ENCODE data around the gene MB21D2. TPM values are rescaled to one million over a fixed set of nuclear protein-coding genes. Genes with fewer than 3 reads are reported as not detected.
A peak's percentile ranks its signal among the peaks of the same experiment; 100 is the strongest.

MB21D2 gene
- total and polyA plus RNA-seq, 3 experiments from 2014 or later: 0.17 to 1.1 (median 1.1) TPM

- Histone ChIP-seq H3K27ac (ENCODE audit: low read depth, low read length) (no peak overlapping the region), H3K4me3 (ENCODE audit: low read length) (no peak overlapping the region), H3K36me3 (ENCODE audit: insufficient read depth, low read length) (no peaks in the 10 kb centered on the region), H3K27me3 (ENCODE audit: insufficient read depth, low read length, poor library complexity, severe bottlenecking) (no peaks in the 10 kb centered on the region), H3K4me1 (ENCODE audit: insufficient read depth, low read length) (no peaks in the 10 kb centered on the region), H3K9me3 (ENCODE audit: low read length) (no peaks in the 10 kb centered on the region)
- H3K4me1 Mint-ChIP-seq: no peaks in the 10 kb centered on the region
- H3K27me3 Mint-ChIP-seq: peaks cover 4% of the 10 kb centered on the region in 2 donors
- no peak for DNase-seq
- H3K4me3 Mint-ChIP-seq: no peak overlapping the region
- ChIA-PET POLR2A (no interaction called here), CTCF (interaction anchor here (1.5 kb wide), 1 partner anchor 21 kb away, joined by 3 read pairs; no protein-coding TSS in a partner anchor)
- H3K9me3 Mint-ChIP-seq: peaks cover 0 to 3% (median 0%) of the 10 kb centered on the region in 5 donors
- H3K36me3 Mint-ChIP-seq: no peaks in the 10 kb centered on the region
- no peak overlapping the region for H3K27ac Mint-ChIP-seq
Observed at GRCh38 chr3:192819001-192819569, 98.6 kb downstream of the MB21D2 start.

- CTCF ChIA-PET: interaction anchor here (0.7 kb wide), 1 partner anchor 66 kb away, joined by 3 read pairs; no protein-coding TSS in a partner anchor
- H3K9me3 Mint-ChIP-seq: peaks cover 0 to 3% (median 0%) of the 10 kb centered on the region in 5 donors
- Histone ChIP-seq H3K27me3 (ENCODE audit: insufficient read depth, low read length, poor library complexity, severe bottlenecking) (no peaks in the 10 kb centered on the region), H3K36me3 (ENCODE audit: insufficient read depth, low read length) (no peaks in the 10 kb centered on the region), H3K4me3 (ENCODE audit: low read length) (no peak overlapping the region), H3K4me1 (ENCODE audit: insufficient read depth, low read length) (no peaks in the 10 kb centered on the region), H3K9me3 (ENCODE audit: low read length) (no peaks in the 10 kb centered on the region), H3K27ac (ENCODE audit: low read depth, low read length) (no peak overlapping the region)
- peak overlapping the region in 1 of 8 donors; percentile 2 for H3K27ac Mint-ChIP-seq
- POLR2A ChIA-PET: no interaction called here
- no peak overlapping the region for H3K4me3 Mint-ChIP-seq
- peaks cover 4% of the 10 kb centered on the region in 2 donors for H3K27me3 Mint-ChIP-seq
- no peaks in the 10 kb centered on the region for H3K4me1 Mint-ChIP-seq
- H3K36me3 Mint-ChIP-seq: no peaks in the 10 kb centered on the region
- no peak for DNase-seq
Observed at GRCh38 chr3:192818126-192818525, 99.5 kb downstream of the MB21D2 start.

- Histone ChIP-seq H3K27me3 (ENCODE audit: insufficient read depth, low read length, poor library complexity, severe bottlenecking) (no peaks in the 10 kb centered on the region), H3K27ac (ENCODE audit: low read depth, low read length) (no peak overlapping the region), H3K9me3 (ENCODE audit: low read length) (no peaks in the 10 kb centered on the region), H3K4me1 (ENCODE audit: insufficient read depth, low read length) (no peaks in the 10 kb centered on the region), H3K4me3 (ENCODE audit: low read length) (no peak overlapping the region), H3K36me3 (ENCODE audit: insufficient read depth, low read length) (no peaks in the 10 kb centered on the region)
- Mint-ChIP-seq H3K4me1 (no peaks in the 10 kb centered on the region), H3K36me3 (no peaks in the 10 kb centered on the region), H3K27me3 (peaks cover 4% of the 10 kb centered on the region in 2 donors), H3K4me3 (no peak overlapping the region), H3K27ac (peak overlapping the region in 1 of 8 donors; percentile 52), H3K9me3 (peaks cover 0 to 3% (median 0%) of the 10 kb centered on the region in 5 donors)
- no peak for DNase-seq
- ChIA-PET CTCF (interaction anchor here (0.7 to 1.4 kb wide), 2 partner anchors 66 to 1498 kb away, joined by 3 read pairs; no protein-coding TSS in a partner anchor), POLR2A (no interaction called here)
Observed at GRCh38 chr3:192817506-192817905, 100.2 kb downstream of the MB21D2 start.

- Mint-ChIP-seq H3K4me1 (no peaks in the 10 kb centered on the region), H3K36me3 (no peaks in the 10 kb centered on the region), H3K4me3 (no peak overlapping the region), H3K27me3 (peaks cover 4% of the 10 kb centered on the region in 2 donors), H3K9me3 (peaks cover 0 to 3% (median 0%) of the 10 kb centered on the region in 5 donors), H3K27ac (no peak overlapping the region)
- no peaks in the 10 kb centered on the region for H3K4me1 ChIP-seq (ENCODE audit: insufficient read depth, low read length)
- no peaks in the 10 kb centered on the region for H3K27me3 ChIP-seq (ENCODE audit: insufficient read depth, low read length, poor library complexity, severe bottlenecking)
- H3K4me3 ChIP-seq (ENCODE audit: low read length): no peak overlapping the region
- POLR2A ChIA-PET: no interaction called here
- CTCF ChIA-PET: interaction anchor here (0.6 to 1.4 kb wide), 2 partner anchors 1499 to 1587 kb away, joined by 3 read pairs; no protein-coding TSS in a partner anchor
- H3K27ac ChIP-seq (ENCODE audit: low read depth, low read length): no peak overlapping the region
- no peaks in the 10 kb centered on the region for H3K9me3 ChIP-seq (ENCODE audit: low read length)
- DNase-seq: no peak
- no peaks in the 10 kb centered on the region for H3K36me3 ChIP-seq (ENCODE audit: insufficient read depth, low read length)
Observed at GRCh38 chr3:192817053-192817452, 100.6 kb downstream of the MB21D2 start.

- Histone ChIP-seq H3K9me3 (ENCODE audit: low read length) (no peaks in the 10 kb centered on the region), H3K4me1 (ENCODE audit: insufficient read depth, low read length) (no peaks in the 10 kb centered on the region), H3K27me3 (ENCODE audit: insufficient read depth, low read length, poor library complexity, severe bottlenecking) (no peaks in the 10 kb centered on the region), H3K4me3 (ENCODE audit: low read length) (no peak overlapping the region), H3K36me3 (ENCODE audit: insufficient read depth, low read length) (no peaks in the 10 kb centered on the region), H3K27ac (ENCODE audit: low read depth, low read length) (no peak overlapping the region)
- H3K36me3 Mint-ChIP-seq: no peaks in the 10 kb centered on the region
- H3K27me3 Mint-ChIP-seq: peaks cover 4% of the 10 kb centered on the region in 2 donors
- peak in 1 of 5 donors; percentile 7 for DNase-seq
- H3K27ac Mint-ChIP-seq: no peak overlapping the region
- H3K9me3 Mint-ChIP-seq: peaks cover 0 to 3% (median 0%) of the 10 kb centered on the region in 5 donors
- CTCF ChIA-PET: interaction anchor here (0.6 to 1.4 kb wide), 3 partner anchors 34 to 1588 kb away, joined by 3 to 4 read pairs (median 3); no protein-coding TSS in a partner anchor
- no peaks in the 10 kb centered on the region for H3K4me1 Mint-ChIP-seq
- no peak overlapping the region for H3K4me3 Mint-ChIP-seq
- POLR2A ChIA-PET: no interaction called here
Observed at GRCh38 chr3:192816351-192816750, 101.3 kb downstream of the MB21D2 start.

GRCh38 chr3:192812743-192813383 lies 104.8 kb downstream of the MB21D2 start:
- no peak overlapping the region for H3K4me3 Mint-ChIP-seq
- no peak overlapping the region for H3K27ac ChIP-seq (ENCODE audit: low read depth, low read length)
- H3K4me1 ChIP-seq (ENCODE audit: insufficient read depth, low read length): no peaks in the 10 kb centered on the region
- peaks cover 4 to 6% of the 10 kb centered on the region in 2 donors for H3K27me3 Mint-ChIP-seq
- H3K9me3 ChIP-seq (ENCODE audit: low read length): no peaks in the 10 kb centered on the region
- no peaks in the 10 kb centered on the region for H3K4me1 Mint-ChIP-seq
- no peak overlapping the region for H3K4me3 ChIP-seq (ENCODE audit: low read length)
- POLR2A ChIA-PET: no interaction called here
- H3K36me3 Mint-ChIP-seq: no peaks in the 10 kb centered on the region
- DNase-seq: no peak
- H3K27me3 ChIP-seq (ENCODE audit: insufficient read depth, low read length, poor library complexity, severe bottlenecking): no peaks in the 10 kb centered on the region
- peaks cover 0 to 3% (median 0%) of the 10 kb centered on the region in 5 donors for H3K9me3 Mint-ChIP-seq
- H3K36me3 ChIP-seq (ENCODE audit: insufficient read depth, low read length): no peaks in the 10 kb centered on the region
- no peak overlapping the region for H3K27ac Mint-ChIP-seq
- CTCF ChIA-PET: no interaction called here

GRCh38 chr3:192805711-192806110 lies 111.9 kb downstream of the MB21D2 start:
- Mint-ChIP-seq H3K36me3 (no peaks in the 10 kb centered on the region), H3K4me3 (no peak overlapping the region), H3K27ac (no peak overlapping the region), H3K9me3 (peaks cover 0 to 3% (median 0%) of the 10 kb centered on the region in 5 donors), H3K4me1 (no peaks in the 10 kb centered on the region), H3K27me3 (peaks cover 0 to 2% of the 10 kb centered on the region in 2 donors)
- CTCF ChIA-PET: no interaction called here
- Histone ChIP-seq H3K9me3 (ENCODE audit: low read length) (no peaks in the 10 kb centered on the region), H3K27ac (ENCODE audit: low read depth, low read length) (no peak overlapping the region), H3K4me3 (ENCODE audit: low read length) (no peak overlapping the region), H3K36me3 (ENCODE audit: insufficient read depth, low read length) (no peaks in the 10 kb centered on the region), H3K27me3 (ENCODE audit: insufficient read depth, low read length, poor library complexity, severe bottlenecking) (no peaks in the 10 kb centered on the region), H3K4me1 (ENCODE audit: insufficient read depth, low read length) (no peaks in the 10 kb centered on the region)
- no peak for DNase-seq
- POLR2A ChIA-PET: no interaction called here

GRCh38 chr3:192804502-192804901 lies 113.2 kb downstream of the MB21D2 start:
- Mint-ChIP-seq H3K4me1 (no peaks in the 10 kb centered on the region), H3K36me3 (no peaks in the 10 kb centered on the region), H3K4me3 (no peak overlapping the region), H3K9me3 (peaks cover 0 to 3% (median 0%) of the 10 kb centered on the region in 5 donors), H3K27ac (no peak overlapping the region), H3K27me3 (peaks cover 0 to 2% of the 10 kb centered on the region in 2 donors)
- no peak for DNase-seq
- Histone ChIP-seq H3K27ac (ENCODE audit: low read depth, low read length) (no peak overlapping the region), H3K36me3 (ENCODE audit: insufficient read depth, low read length) (no peaks in the 10 kb centered on the region), H3K27me3 (ENCODE audit: insufficient read depth, low read length, poor library complexity, severe bottlenecking) (no peaks in the 10 kb centered on the region), H3K4me1 (ENCODE audit: insufficient read depth, low read length) (no peaks in the 10 kb centered on the region), H3K9me3 (ENCODE audit: low read length) (no peaks in the 10 kb centered on the region), H3K4me3 (ENCODE audit: low read length) (no peak overlapping the region)
- ChIA-PET POLR2A (no interaction called here), CTCF (no interaction called here)

All from CD8-positive, alpha-beta memory T cell (primary cell).